IMR-90 (cell line): Measurements from ENCODE around the gene FMNL1. TPM values are rescaled to one million over a fixed set of nuclear protein-coding genes. Genes with fewer than 3 reads are reported as not detected.

ENCODE experiments used
- ATAC-seq: fragments of 200-7000 bp; cut with Tn5 transposase; 2 replicates; pipeline ENCODE4 v1.9.1; 2020; ENCODE audit warnings: low read depth, mild to moderate bottlenecking, moderate library complexity
- BruUV-seq: library from RNA; stranded (reverse); fragments of 400-500 nt; replicated peaks from 2 replicates; lab custom pipeline; 2021; lab: Mats Ljungman, UMichigan
- CTCF ChIA-PET: fragments of 300-600 bp; formaldehyde crosslinking; extraction: SDS; loops from one replicate; lab custom pipeline; 2021; ENCODE audit warnings: antibody characterized with exemption; lab: Yijun Ruan, JAX
- POLR2A ChIA-PET: fragments of 300-600 bp; sonication (Branson Sonifier 250); formaldehyde crosslinking; loops from one replicate; lab custom pipeline; 2022; ENCODE audit warnings: antibody characterized with exemption; ENCODE audit not compliant: unreplicated experiment; lab: Charles Lee
- DNase-seq: peaks from one replicate; pipeline ENCODE4 v3.0.0; 2013
- H2AFZ ChIP-seq: replicated peaks from 2 replicates; pipeline ENCODE3; 2013; ENCODE audit warnings: low read length, mild to moderate bottlenecking; ENCODE audit not compliant: poor library complexity
- H2AK5ac ChIP-seq: 2 replicates; pipeline ENCODE4 v1.6.1; 2013; ENCODE audit warnings: low read depth, low read length, inconsistent platforms
- H2AK9ac ChIP-seq: replicated peaks from 2 replicates; pipeline ENCODE3; 2013; ENCODE audit warnings: mild to moderate bottlenecking, low read depth, low read length, moderate library complexity; ENCODE audit not compliant: poor library complexity
- H2BK120ac ChIP-seq: 2 replicates; pipeline ENCODE4 v1.6.1; 2013; ENCODE audit warnings: low read depth, low read length, inconsistent platforms
- H2BK15ac ChIP-seq: 3 replicates; pipeline ENCODE4 v1.6.1; 2013; ENCODE audit warnings: low read depth, low read length, inconsistent platforms
- H2BK20ac ChIP-seq: 2 replicates; pipeline ENCODE4 v1.6.1; 2013; ENCODE audit warnings: low read depth, mild to moderate bottlenecking, inconsistent platforms, low read length, moderate library complexity
- H2BK5ac ChIP-seq: 2 replicates; pipeline ENCODE4 v1.6.1; 2013; ENCODE audit warnings: mild to moderate bottlenecking, low read depth, low read length, inconsistent platforms; ENCODE audit not compliant: poor library complexity, severe bottlenecking
- H3K14ac ChIP-seq: replicated peaks from 2 replicates; pipeline ENCODE4 v1.6.1; 2013; ENCODE audit warnings: low read depth, low read length, inconsistent platforms
- H3K18ac ChIP-seq: 2 replicates; pipeline ENCODE4 v1.6.1; 2013; ENCODE audit warnings: low read depth, low read length, control low read depth
- H3K23ac ChIP-seq: 2 replicates; pipeline ENCODE4 v1.6.1; 2013; ENCODE audit warnings: low read depth, low read length, inconsistent platforms
- H3K27ac ChIP-seq: 2 replicates; pipeline ENCODE4 v1.5.1; 2013; ENCODE audit warnings: mild to moderate bottlenecking, control low read depth, low read length; ENCODE audit not compliant: insufficient read depth
- H3K27me3 ChIP-seq: 2 replicates; pipeline ENCODE4 v1.6.1; 2013; ENCODE audit warnings: low read length; ENCODE audit not compliant: control insufficient read depth, insufficient read depth
- H3K36me3 ChIP-seq: 2 replicates; pipeline ENCODE4 v1.6.1; 2013; ENCODE audit warnings: low read length, mixed read lengths; ENCODE audit not compliant: control insufficient read depth, insufficient read depth
- H3K4ac ChIP-seq: 2 replicates; pipeline ENCODE4 v1.6.1; 2013; ENCODE audit warnings: low read depth, low read length, inconsistent platforms
- H3K4me1 ChIP-seq: 2 replicates; pipeline ENCODE4 v1.6.1; 2013; ENCODE audit warnings: low read length, mixed read lengths; ENCODE audit not compliant: control insufficient read depth, insufficient read depth
- H3K4me2 ChIP-seq: 2 replicates; pipeline ENCODE4 v1.6.1; 2013; ENCODE audit warnings: low read depth, mild to moderate bottlenecking, control low read depth, low read length, moderate library complexity
- H3K4me3 ChIP-seq: 2 replicates; pipeline ENCODE4 v1.5.1; 2013; ENCODE audit warnings: low read depth, mild to moderate bottlenecking, control low read depth, low read length, moderate library complexity; ENCODE audit not compliant: insufficient read depth
- H3K56ac ChIP-seq: 2 replicates; pipeline ENCODE4 v1.6.1; 2013; ENCODE audit warnings: low read length, inconsistent platforms; ENCODE audit not compliant: insufficient read depth; ENCODE audit errors: extremely low read depth
- H3K79me1 ChIP-seq, 2 experiments: 2 replicates each; pipeline ENCODE4 v1.6.1; 2013; ENCODE audit warnings: low read length in 2 of 2, inconsistent platforms in 1 of 2, low read depth in 1 of 2
- H3K9ac ChIP-seq: 2 replicates; pipeline ENCODE4 v1.6.1; 2013; ENCODE audit warnings: low read depth, low read length, control low read depth
- H3K9me1 ChIP-seq: 2 replicates; pipeline ENCODE4 v1.6.1; 2013; ENCODE audit warnings: low read length, inconsistent platforms; ENCODE audit not compliant: insufficient read depth
- H3K9me3 ChIP-seq: 2 replicates; pipeline ENCODE4 v1.6.1; 2013; ENCODE audit warnings: low read length; ENCODE audit not compliant: control insufficient read depth, insufficient read depth
- H4K20me1 ChIP-seq: 2 replicates; pipeline ENCODE4 v1.6.1; 2013; ENCODE audit warnings: low read length, inconsistent platforms; ENCODE audit not compliant: insufficient read depth
- H4K5ac ChIP-seq: 2 replicates; pipeline ENCODE4 v1.6.1; 2013; ENCODE audit warnings: mild to moderate bottlenecking, low read depth, low read length, control low read depth
- H4K8ac ChIP-seq, 2 experiments: 2 replicates each; pipeline ENCODE4 v1.6.1; 2013; ENCODE audit warnings: low read depth in 2 of 2, low read length in 2 of 2, control low read depth in 1 of 2, inconsistent platforms in 1 of 2
- H4K91ac ChIP-seq: 2 replicates; pipeline ENCODE4 v1.6.1; 2013; ENCODE audit warnings: low read depth, low read length, inconsistent platforms; ENCODE audit not compliant: insufficient read depth
- BHLHE40 ChIP-seq: fragments of 150-350 bp; IDR thresholded peaks from 2 replicates; pipeline ENCODE4 v1.6.1; 2016; ENCODE audit warnings: mild to moderate bottlenecking, low read depth, low read length
- MXI1 ChIP-seq: IDR thresholded peaks from 2 replicates; pipeline ENCODE4 v1.6.1; 2012; ENCODE audit warnings: low read depth, mild to moderate bottlenecking, low read length, moderate library complexity, borderline replicate concordance
- POLR2A ChIP-seq: IDR thresholded peaks from 2 replicates; pipeline ENCODE4 v1.6.1; 2012; ENCODE audit warnings: mild to moderate bottlenecking, low read depth, low read length
- WGBS, 2 experiments: methylation state at CpG; one replicate each; pipeline versions ENCODE4 v1.1.5 to v1.1.7; 2013; ENCODE audit warnings: missing lambda C conversion rate in 2 of 2; ENCODE audit not compliant: insufficient read length in 1 of 2; ENCODE audit errors: extremely low coverage in 2 of 2; 5-methylcytosine and 5-hydroxymethylcytosine counted together
- dilution Hi-C: fragments of 300-500 bp; cut with HindIII; formaldehyde crosslinking; loops from one replicate; pipeline ENCODE4 v1.14.3; 2018; ENCODE audit warnings: low sequenced_read_pairs; ENCODE audit not compliant: unreplicated experiment
- in situ Hi-C: fragments of 300-500 bp; cut with MboI; formaldehyde crosslinking; loops from 3 replicates; pipeline ENCODE4 v1.14.3; 2019; ENCODE audit warnings: low sequenced_read_pairs, inconsistent platforms, mixed read lengths
- intact Hi-C: fragments of 100-400 bp; cut with micrococcal nuclease; formaldehyde crosslinking; loops from 2 replicates; pipeline ENCODE4 v1.10.0; 2022
- polyA plus RNA-seq, 3 experiments: library from polyadenylated mRNA; depleted of rRNA; stranded (reverse); fragments of >200 nt; gene quantifications; 2 replicates each; pipeline ENCODE4 v1.2.3, GENCODE V29; 2012; ENCODE audit warnings: low replicate concordance in 1 of 3
- total RNA-seq: library from RNA; depleted of rRNA; stranded (reverse); fragments of >200 nt; gene quantifications from 2 replicates; pipeline ENCODE4 v1.2.3, GENCODE V29; 2012
- TF ChIP-seq, protein P1 (sequence below): fragments of 150-350 bp; IDR thresholded peaks from 2 replicates; pipeline ENCODE4 v1.6.1; 2017; ENCODE audit warnings: mild to moderate bottlenecking, antibody characterized with exemption, low read length, low read depth

The FMNL1 gene
- total and polyA plus RNA-seq, 2 of the 4 experiments (the other 2 are of a cell fraction): 0.36 to 2.3 TPM

DNA sequence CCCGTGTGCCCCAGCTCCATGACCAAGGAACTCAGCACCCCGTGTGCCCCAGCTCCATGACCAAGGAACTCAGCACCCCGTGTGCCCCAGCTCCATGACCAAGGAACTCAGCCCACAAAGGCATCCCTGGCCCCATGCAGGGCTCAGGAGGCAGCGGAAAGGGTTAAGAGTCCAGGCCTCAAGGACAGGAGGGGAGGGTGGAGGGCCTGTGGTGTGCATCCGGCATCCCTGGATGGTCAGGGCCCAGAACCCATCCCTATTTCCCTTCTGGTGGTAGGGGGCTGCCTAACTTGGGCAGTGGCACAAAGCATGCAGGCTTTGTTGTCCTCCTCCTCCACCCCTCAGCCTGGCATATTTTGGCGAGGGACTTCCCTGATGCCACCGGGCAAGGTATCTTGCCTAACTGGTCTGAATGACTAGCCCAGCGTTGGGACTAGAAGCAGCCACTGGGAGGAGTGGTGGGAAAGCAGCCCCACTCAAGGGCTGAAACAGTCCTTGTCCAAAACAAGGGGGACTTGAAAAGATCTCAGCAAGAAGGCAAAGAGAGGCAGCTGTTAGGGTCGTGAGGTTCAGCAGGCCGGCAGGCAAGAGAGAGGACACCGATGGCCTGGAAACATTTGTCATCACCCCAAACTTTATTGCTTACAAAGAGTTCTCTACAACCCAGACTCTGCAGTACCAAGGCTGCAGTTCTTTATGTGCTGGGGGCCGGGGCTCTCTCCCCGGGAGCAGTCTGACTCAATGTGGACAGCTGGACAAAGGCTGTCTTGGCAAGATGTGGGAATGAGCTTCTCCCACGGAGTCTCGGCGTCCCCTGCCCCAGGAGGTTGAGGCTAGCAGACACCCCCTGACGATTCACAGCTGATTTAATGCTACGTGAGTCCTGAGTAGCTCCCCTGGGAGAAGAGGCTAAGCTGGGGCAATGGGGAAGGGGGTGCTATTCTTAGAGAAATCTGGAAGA lies 41.1 kb downstream of the FMNL1 start:
- CTCF ChIA-PET: no interaction called here
- H3K27ac ChIP-seq: no peak overlapping the region

More for the DNA sequence above, 41.1 kb downstream of the FMNL1 start:
- Histone ChIP-seq H4K5ac (no peak overlapping the region), H3K9ac (no peak overlapping the region; the same call in 1 of the 2 replicates), H3K23ac (no peak overlapping the region), H3K36me3 (peaks cover 38% of the 10 kb centered on the region), H3K9me3 (no peaks in the 10 kb centered on the region), H2BK120ac (no peak overlapping the region), H3K4me3 (no peak overlapping the region), H2BK5ac (no peak overlapping the region), H3K79me1 (no peaks in the 10 kb centered on the region; a peak in 1 of 4 replicates), H4K8ac (no peak overlapping the region), H3K4me2 (no peak overlapping the region; the same call in 1 of the 2 replicates), H3K27me3 (no peaks in the 10 kb centered on the region), H4K20me1 (peaks cover 12% of the 10 kb centered on the region), H2BK15ac (no peak overlapping the region), H3K14ac (no peak overlapping the region), H3K9me1 (peaks cover 3% of the 10 kb centered on the region; the same call in 1 of the 2 replicates), H3K18ac (no peak overlapping the region), H4K91ac (no peak overlapping the region; the same call in 1 of the 2 replicates), H2AFZ (peak overlapping the region; percentile 28), H3K4me1 (peaks cover 27% of the 10 kb centered on the region), H2AK9ac (no peak overlapping the region), H2BK20ac (no peak overlapping the region), H3K4ac (peak overlapping the region; percentile 22; the same call in 1 of the 2 replicates), H3K56ac (no peak overlapping the region), H2AK5ac (peak overlapping the region; percentile 2; the same call in 1 of the 2 replicates)
- in situ Hi-C loops (no loop called here), intact Hi-C loops (no loop called here), dilution Hi-C loops (no loop called here)
- peak; percentile 50 for ATAC-seq
- peak; percentile 73 for DNase-seq
- BruUV-seq: no TSS peak
- TF ChIP-seq, protein P1, sequence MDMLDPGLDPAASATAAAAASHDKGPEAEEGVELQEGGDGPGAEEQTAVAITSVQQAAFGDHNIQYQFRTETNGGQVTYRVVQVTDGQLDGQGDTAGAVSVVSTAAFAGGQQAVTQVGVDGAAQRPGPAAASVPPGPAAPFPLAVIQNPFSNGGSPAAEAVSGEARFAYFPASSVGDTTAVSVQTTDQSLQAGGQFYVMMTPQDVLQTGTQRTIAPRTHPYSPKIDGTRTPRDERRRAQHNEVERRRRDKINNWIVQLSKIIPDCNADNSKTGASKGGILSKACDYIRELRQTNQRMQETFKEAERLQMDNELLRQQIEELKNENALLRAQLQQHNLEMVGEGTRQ: no peak
- TF ChIP-seq MXI1 (no peak), POLR2A (no peak), BHLHE40 (no peak)
- WGBS, 2 experiments: 44% methylated on average over 7 of the region's 18 CpGs; no CpG with 5 or more reads in 1 of the 2 experiments
- POLR2A ChIA-PET: no interaction called here
